Activated CD4-positive, CD25-positive, alpha-beta regulatory T cell (primary cell): ENCODE data around the gene FABP1.

Experiments
- DNase-seq, 4 experiments: peaks; one replicate each; lab custom pipeline; 2025; lab: John Stamatoyannopoulos, UW

FABP1 gene

GRCh38 chr2:88115825-88116518, 11.9 kb downstream of the FABP1 start:
- no peak for DNase-seq

DNA sequence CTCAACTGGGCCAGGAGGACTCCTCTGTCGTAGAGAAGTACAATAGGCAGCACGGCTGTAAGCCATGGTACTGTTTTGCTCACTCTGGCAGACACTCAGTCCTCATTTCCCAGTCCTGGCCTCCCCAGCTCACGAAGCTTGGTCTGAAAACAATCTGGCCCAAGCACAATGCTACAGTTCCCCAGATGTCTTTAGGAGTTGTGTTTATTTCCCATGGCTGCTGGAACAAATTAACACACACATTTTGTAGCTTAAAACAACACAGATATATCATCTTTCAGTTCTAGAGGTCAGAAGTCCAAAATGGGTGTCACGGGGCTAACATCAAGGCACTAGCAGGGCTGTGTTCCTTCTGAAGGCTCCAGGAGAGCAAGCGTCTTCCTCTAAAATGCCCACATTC, 13.0 kb downstream of the FABP1 start:
- DNase-seq = no peak

DNA sequence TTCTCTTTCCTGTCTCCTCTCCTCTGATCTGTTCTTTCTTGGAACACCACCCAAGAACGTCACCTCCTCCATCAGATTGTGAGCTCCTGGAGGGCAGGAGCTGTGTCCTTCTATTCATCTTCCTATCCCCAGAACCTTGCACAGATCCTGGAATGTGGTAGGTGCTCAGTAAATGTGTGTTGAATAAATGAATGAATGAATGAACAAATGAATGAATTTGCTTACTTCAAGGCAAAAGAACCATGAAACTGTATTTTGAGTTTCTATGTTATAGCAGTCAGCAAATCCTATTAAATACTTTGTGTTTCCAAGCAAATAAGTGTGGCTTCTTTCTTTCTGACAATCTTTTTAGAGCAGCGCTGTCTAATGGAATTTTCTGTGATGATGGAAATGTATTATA, 14.8 kb downstream of the FABP1 start:
- no peak for DNase-seq

DNA sequence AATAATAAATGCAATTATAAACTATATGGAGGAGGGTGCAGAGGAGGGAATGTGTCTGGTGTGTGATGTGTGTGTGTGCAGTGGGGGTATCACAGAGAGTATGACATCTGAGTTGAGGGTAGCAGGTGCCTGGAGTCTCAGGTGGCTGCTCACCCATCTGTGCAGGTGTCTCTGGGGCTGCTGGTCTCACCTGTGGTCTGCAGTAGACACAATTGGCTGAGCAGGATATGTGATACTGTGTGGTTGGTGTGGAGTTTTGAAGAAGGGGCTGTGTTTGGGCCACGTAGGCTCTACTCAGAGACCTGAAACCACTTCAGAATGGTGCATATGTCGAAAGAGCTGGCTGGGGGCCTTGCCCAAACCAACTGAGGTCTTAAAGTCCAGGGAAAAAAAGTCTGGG, 17.0 kb downstream of the FABP1 start:
- DNase-seq = no peak

DNA sequence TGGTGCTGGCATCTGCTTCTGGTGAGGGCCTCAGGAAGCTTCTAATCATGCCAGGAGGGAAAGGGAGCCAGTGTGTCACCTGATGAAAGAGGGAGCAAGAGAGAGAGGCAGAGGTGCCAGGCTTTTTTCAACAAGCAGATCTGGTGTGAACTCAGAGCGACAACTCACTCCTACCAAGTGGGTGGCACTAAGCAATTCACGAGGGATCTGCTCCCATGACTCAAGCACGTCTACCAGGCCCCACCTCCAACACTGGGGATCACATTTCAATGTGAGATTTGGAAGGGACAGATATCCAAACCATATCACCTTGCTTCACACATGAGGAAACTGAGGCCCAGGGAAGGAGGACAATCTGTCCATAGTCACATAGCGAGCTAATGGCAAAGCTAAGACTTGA, 19.1 kb downstream of the FABP1 start:
- DNase-seq = no peak

GRCh38 chr2:88100489-88100858, 27.4 kb downstream of the FABP1 start:
- DNase-seq = no peak

- DNase-seq = no peak
Observed at GRCh38 chr2:88099798-88100488, 27.9 kb downstream of the FABP1 start.

GRCh38 chr2:88098558-88098900, 29.3 kb downstream of the FABP1 start:
- DNase-seq = no peak

DNA sequence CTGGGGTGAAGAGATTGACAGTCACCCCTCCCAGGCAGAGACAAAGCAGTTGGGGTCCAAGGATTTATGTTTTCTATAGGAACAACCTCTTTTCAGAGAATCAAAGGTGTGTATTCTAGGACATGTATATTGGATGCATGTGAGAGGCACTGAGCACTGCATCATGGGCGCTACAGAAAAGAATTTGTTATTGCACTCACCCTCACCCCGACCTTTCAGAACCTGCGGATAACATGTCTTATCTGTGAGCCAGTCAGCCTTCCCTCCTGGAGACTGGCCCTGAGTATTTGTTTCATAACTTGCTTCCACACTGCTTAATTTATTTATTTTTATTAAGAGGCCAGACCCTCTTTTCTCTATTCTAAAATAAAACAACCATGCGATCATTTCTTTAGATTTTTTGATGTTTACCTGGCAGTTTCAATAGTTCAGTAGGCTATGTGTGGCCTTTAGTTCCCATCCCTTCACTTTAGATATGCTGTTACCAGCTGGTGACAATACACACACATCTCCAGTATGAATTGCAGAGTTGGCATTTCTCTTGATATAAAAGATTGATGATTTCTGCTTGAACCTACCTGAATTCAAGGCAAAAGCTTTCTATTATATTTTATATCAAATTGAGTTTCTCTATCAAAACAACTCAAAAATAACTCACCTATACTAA, 29.8 kb downstream of the FABP1 start:
- DNase-seq = no peak

DNA sequence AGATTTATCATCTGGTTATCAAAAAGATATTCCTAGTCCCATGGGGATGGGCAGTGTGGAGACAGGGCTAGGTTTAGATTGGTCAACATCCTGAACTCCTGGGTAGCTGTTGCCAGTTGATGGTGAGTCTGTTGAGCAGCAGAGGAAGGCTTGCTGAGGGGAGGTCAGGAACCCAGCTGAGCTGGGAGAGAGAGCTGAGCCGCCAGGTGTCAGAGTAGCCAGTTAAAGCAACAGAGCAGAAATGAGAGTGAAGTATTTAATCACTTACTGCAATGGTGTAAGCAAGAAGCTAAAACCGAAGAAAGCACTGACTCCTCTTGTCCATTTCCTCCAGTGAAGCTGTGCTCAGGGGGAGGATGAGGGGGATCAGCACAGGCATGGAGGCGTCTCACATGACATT, 30.7 kb downstream of the FABP1 start:
- no peak for DNase-seq

GRCh38 chr2:88096708-88097107, 31.2 kb downstream of the FABP1 start:
- no peak for DNase-seq

GRCh38 chr2:88095022-88095421, 32.8 kb downstream of the FABP1 start:
- no peak for DNase-seq

DNA sequence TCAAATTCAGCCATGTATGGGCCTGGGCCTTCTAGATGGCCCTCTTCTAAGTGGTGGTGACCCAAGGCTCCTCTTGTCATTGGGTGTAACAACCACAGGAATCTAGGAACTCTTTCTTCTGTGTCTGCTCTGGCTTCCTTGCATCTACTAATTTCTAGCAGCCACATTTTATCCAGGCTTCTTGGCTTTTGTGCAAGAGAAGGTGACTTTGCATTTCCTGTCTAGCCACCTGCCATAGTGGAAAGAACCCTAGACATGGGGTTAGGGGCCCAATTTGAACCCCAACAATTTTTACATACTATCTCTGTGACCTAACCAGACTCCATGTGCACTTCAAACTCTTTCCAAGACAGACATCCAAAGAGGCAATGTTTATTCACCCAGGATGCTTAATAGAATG, 35.1 kb downstream of the FABP1 start:
- no peak for DNase-seq

- no peak for DNase-seq
Observed at GRCh38 chr2:88091943-88092342, 35.9 kb downstream of the FABP1 start.

DNA sequence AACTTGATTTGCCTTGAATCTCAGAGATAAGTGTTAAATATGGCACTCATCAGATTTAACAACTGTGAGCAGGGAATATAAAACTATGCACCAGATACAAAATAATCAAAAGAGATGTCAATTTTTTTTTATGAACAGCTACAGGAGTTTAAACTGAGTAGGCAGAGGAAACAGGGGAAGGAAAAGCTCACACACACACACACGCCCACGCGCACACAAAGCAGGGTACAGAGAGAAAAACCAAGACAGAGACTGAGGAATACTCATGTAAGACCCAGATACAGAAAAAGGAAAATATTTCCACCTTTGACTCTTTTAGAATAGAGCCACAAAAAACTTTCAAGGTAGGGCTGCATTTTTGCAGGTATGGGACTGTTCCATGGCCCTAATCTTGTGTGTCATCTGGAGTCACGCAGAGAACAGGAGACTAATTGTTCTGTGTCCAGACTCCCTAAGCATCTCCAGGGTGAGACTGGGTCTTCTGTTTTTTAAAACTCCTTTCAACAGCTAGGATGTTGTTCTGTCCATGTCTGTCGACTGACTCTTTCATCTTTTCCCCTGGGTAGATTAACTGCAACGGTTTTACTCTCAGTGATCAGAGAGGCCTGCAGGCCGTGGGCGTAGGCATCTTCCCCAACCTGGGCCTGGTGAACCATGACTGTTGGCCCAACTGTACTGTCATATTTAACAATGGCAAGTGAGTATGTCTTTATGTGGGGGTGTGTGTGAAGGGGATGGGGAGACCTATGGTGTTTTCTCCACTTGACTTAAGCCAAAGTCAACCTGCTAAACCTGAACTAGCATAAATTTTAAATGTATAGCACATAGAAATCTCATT, 37.2 kb downstream of the FABP1 start:
- no peak for DNase-seq

DNA sequence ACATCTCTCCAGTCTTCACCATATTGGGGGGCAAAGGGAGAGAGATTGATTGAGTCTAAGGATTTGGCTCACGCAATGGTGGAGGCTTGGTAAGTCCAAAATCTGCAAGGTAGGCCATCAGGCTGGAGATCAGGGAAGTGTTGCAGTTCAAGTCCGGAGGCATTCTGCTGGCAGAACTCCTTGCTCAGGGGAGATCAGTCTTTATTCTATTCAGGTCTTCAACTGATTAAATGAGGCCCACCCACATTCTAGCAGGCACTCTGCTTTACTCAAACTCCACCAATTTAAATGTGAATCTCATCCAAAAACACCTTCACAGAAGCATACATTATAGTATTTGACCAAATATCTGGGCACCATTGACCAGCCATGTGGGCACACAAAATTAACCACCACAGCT, 38.9 kb downstream of the FABP1 start:
- no peak for DNase-seq

DNA sequence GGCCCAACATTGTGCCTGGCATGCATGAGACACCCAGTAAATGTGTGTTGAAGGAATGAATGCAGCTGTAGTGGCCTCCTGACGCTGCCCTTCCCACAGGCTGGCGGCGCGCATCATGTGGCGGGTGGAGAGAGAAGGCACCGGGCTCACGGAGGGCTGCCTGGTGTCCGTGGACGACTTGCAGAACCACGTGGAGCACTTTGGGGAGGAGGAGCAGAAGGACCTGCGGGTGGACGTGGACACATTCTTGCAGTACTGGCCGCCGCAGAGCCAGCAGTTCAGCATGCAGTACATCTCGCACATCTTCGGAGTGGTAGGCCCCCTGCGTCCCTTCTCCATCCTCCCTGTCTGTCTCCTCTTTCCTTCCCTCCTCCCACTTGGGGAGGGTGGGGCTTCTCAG, 40.1 kb downstream of the FABP1 start:
- no peak for DNase-seq

DNA sequence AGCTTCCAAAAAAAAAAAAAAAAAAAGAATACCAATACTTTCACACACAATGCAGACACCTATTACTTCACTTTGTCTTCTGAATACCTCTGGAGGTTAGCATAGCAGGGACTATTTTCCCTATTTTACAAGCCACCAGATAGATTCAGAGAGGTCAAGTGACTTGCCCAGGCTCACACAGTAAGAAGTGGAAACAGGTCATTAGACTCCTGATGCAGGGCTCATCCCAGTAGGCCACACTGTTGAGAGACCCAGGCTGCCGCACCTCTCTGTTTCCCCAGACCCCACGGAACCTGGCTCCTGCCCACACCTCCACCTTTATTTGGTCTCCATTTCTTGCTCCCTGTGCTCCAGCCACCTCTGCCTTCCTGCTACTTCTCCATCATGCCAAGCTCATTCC, 40.8 kb downstream of the FABP1 start:
- no peak for DNase-seq

- no peak for DNase-seq
Observed at GRCh38 chr2:88086401-88086800, 41.5 kb downstream of the FABP1 start.

GRCh38 chr2:88085602-88086001, 42.3 kb downstream of the FABP1 start:
- no peak for DNase-seq

GRCh38 chr2:88085099-88085498, 42.8 kb downstream of the FABP1 start:
- no peak for DNase-seq

GRCh38 chr2:88082781-88083180, 45.1 kb downstream of the FABP1 start:
- no peak for DNase-seq
